GM18499 (cell line): ENCODE data around the gene CREB5.

Source experiments
- ATAC-seq: cut with Tn5 transposase; IDR thresholded peaks from one replicate; pipeline ENCODE4 v1.9.1; 2021; ENCODE audit warnings: moderate number of reproducible peaks; ENCODE audit not compliant: insufficient read depth, unreplicated experiment

The CREB5 gene

GRCh38 chr7:28855538-28856217 is 443.4 kb downstream of the CREB5 start:
- no peak for ATAC-seq

- ATAC-seq = no peak
These were observed 444.3 kb downstream of the CREB5 start for GRCh38 chr7:28856656-28857055.

GRCh38 chr7:28858206-28858605 is 445.9 kb downstream of the CREB5 start:
- no peak for ATAC-seq

- ATAC-seq = no peak
These were observed 446.6 kb downstream of the CREB5 start for GRCh38 chr7:28858895-28859294.

DNA sequence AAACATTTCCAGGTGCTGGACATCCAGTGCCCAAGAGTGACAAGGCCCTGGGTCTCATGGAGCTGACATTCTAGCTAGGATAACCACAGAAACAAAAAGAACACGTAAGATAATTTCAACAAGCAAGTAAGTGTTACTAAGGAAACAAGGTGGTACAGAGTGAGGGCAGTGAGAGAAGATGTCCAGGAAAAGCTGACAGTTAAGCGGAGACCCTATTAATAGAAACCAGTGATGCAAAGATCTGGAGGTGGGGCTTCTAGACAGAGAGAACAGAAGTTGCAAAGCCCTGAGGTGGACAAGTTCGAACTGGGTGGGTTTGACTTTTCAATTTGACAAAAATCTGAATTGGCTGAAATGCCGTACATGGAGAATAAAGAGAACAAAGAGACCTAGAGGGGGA is 449.5 kb downstream of the CREB5 start:
- no peak for ATAC-seq

GRCh38 chr7:28862595-28863272 is 450.4 kb downstream of the CREB5 start:
- ATAC-seq = no peak

GRCh38 chr7:28865601-28866144 is 453.4 kb downstream of the CREB5 start:
- no peak for ATAC-seq

- ATAC-seq = no peak
These were observed 456.4 kb downstream of the CREB5 start for GRCh38 chr7:28868712-28869111.

DNA sequence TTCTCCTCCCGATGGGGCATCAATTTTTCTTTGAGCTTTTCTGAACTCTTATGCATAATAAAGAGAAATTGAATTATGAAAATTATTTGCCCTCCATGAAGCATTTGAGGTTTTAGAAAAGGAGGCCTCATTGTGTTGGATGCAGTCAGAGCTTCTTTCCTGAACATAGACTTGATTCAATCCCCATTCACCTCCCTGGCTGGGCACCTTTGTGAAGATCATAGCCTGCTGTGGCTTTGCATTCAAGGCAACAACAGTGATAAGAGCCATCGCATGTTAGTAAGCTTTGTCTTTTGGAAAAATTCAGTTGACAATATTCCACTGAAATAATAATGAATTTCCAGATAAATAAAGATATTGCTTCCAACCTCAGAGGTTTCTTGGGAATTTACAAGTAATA is 458.8 kb downstream of the CREB5 start:
- ATAC-seq = no peak

DNA sequence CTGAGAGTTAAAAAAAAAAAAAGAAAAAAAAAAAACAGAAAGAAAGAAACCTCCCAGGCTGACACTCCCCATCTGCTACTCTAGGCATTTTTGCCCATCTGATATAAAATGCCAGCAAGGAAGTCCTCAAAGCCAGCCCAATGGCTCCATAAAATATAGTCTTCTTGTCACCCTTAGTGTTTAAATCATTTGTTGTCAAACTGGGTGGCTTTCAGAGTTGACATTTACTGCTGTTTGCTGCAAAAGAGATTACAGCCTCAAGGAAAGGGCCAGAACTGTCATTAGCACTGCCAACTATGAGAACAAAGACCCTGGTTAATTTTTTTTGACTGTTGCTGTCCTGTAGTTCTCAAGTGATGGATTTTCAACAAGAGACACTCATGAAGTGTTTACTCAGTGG is 459.3 kb downstream of the CREB5 start:
- ATAC-seq = no peak

- no peak for ATAC-seq
These were observed 459.9 kb downstream of the CREB5 start for GRCh38 chr7:28872226-28872625.

GRCh38 chr7:28873365-28873764 is 461.0 kb downstream of the CREB5 start:
- ATAC-seq = no peak

DNA sequence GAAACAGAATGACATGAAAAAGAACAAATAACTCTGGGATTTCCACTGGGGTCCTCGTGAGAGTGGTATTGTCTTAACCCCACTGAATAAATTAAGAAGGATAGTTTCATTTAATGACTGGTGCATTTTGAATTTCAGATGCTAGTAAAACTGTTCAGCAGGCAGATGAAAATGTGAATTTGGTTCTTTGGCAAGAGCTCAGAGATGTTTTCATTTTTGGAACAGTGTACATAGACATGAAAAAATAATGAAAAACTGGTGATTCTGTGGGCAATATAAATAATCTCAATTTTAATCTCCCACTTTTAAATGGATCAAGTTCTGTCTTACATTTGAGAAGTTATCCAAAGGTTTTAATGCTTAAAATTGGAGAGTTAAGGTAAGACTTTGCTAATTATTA is 461.7 kb downstream of the CREB5 start:
- ATAC-seq = no peak
